HepG2 (cell line): ENCODE measurements around the gene MAPK8IP3. TPM values are rescaled to one million over a fixed set of nuclear protein-coding genes. Genes with fewer than 3 reads are reported as not detected.

Source experiments
- ATAC-seq: fragments of 200-7000 bp; cut with Tn5 transposase; 3 replicates; pipeline ENCODE4 v1.9.1; 2020; ENCODE audit warnings: mild to moderate bottlenecking, moderate library complexity
- BruUV-seq: library from RNA; stranded (reverse); fragments of 400-500 nt; replicated peaks from 2 replicates; lab custom pipeline; 2021; lab: Mats Ljungman, UMichigan
- CTCF ChIA-PET: fragments of 300-600 bp; formaldehyde crosslinking; extraction: SDS; loops from one replicate; lab custom pipeline; 2021; ENCODE audit warnings: low total read pairs, inconsistent platforms, low intra/inter-chr PET ratio; lab: Yijun Ruan, JAX
- POLR2A ChIA-PET: fragments of 350-600 bp; sonication (Branson Sonifier 250); formaldehyde crosslinking; loops from one replicate; lab custom pipeline; 2020; ENCODE audit warnings: antibody characterized with exemption, inconsistent platforms; lab: Yijun Ruan, JAX
- DNase-seq: peaks from one replicate; pipeline ENCODE4 v3.0.0-alpha.2; 2015; ENCODE audit warnings: low spot score
- FAIRE-seq: peaks from 3 replicates; lab custom pipeline; 2011; peaks lifted over from hg19 to GRCh38; lab: Jason Lieb, UNC
- H2AFZ ChIP-seq: one replicate; pipeline ENCODE4 v1.6.1; 2011; ENCODE audit warnings: low read length, inconsistent platforms
- H3K27ac ChIP-seq: fragments of 300-600 bp; 3 replicates; pipeline ENCODE4 v1.8.0; 2011; ENCODE audit warnings: mixed run types, mild to moderate bottlenecking, mixed read lengths, low read length, inconsistent platforms; ENCODE audit not compliant: insufficient read depth; ENCODE audit errors: extremely low read length
- H3K27me3 ChIP-seq, 2 experiments: fragments of 200-600 bp in 1 of 2; 2 replicates in 1 of 2; 3 replicates in 1 of 2; pipeline versions ENCODE4 v1.6.0 to v1.8.0; 2011; ENCODE audit warnings: low read length in 2 of 2, mild to moderate bottlenecking in 2 of 2, moderate library complexity in 2 of 2, inconsistent platforms in 1 of 2; ENCODE audit not compliant: insufficient read depth in 2 of 2, control insufficient read depth in 1 of 2
- H3K36me3 ChIP-seq, 2 experiments: fragments of 200-600 bp in 1 of 2; replicated peaks in 1 of 2; 2 replicates in 1 of 2; 3 replicates in 1 of 2; pipeline versions ENCODE4 v1.5.1 to v1.8.0; 2011; ENCODE audit warnings: low read length in 2 of 2, inconsistent platforms in 1 of 2; ENCODE audit not compliant: insufficient read depth in 2 of 2, control insufficient read depth in 1 of 2
- H3K4me1 ChIP-seq: 2 replicates; pipeline ENCODE4 v1.5.1; 2012; ENCODE audit warnings: low read length, inconsistent platforms; ENCODE audit not compliant: insufficient read depth
- H3K4me2 ChIP-seq: 2 replicates; pipeline ENCODE4 v1.6.0; 2011; ENCODE audit warnings: low read depth, low read length, inconsistent platforms
- H3K4me3 ChIP-seq, 3 experiments: fragments of 200-600 bp in 1 of 3; sonication (generic), shearing (Covaris generic) in 1 of 3; replicated peaks in 1 of 3; 2 replicates each; pipeline ENCODE4 v1.5.1; 2011 to 2016; ENCODE audit warnings: low read length in 3 of 3, inconsistent platforms in 2 of 3, low read depth in 2 of 3, mild to moderate bottlenecking in 2 of 3, control low read depth in 1 of 3, mixed read lengths in 1 of 3; ENCODE audit not compliant: insufficient read depth in 1 of 3
- H3K79me2 ChIP-seq: one replicate; pipeline ENCODE4 v1.6.1; 2011; ENCODE audit warnings: low read length, inconsistent platforms; ENCODE audit not compliant: insufficient read depth
- H3K9ac ChIP-seq: 2 replicates; pipeline ENCODE4 v1.6.0; 2011; ENCODE audit warnings: mild to moderate bottlenecking, low read depth, low read length, inconsistent platforms; ENCODE audit not compliant: insufficient read depth
- H3K9me3 ChIP-seq: 2 replicates; pipeline ENCODE4 v1.5.1; 2012; ENCODE audit warnings: mild to moderate bottlenecking, low read length
- H4K20me1 ChIP-seq: 2 replicates; pipeline ENCODE4 v1.6.0; 2011; ENCODE audit warnings: inconsistent platforms, mild to moderate bottlenecking, low read length, moderate library complexity; ENCODE audit not compliant: insufficient read depth
- MAFK ChIP-seq, 2 experiments: IDR thresholded peaks in 1 of 2; conservative IDR thresholded peaks in 1 of 2; 2 replicates each; pipeline ENCODE4 v1.6.1; 2011; ENCODE audit warnings: improper control_type of control experiment in 2 of 2, low read length in 2 of 2
- SRSF9 ChIP-seq: fragments of 200-400 bp; formaldehyde crosslinking; IDR thresholded peaks from 2 replicates; pipeline ENCODE4 v1.6.1; 2018; ENCODE audit warnings: borderline replicate concordance, mild to moderate bottlenecking, low read depth, low read length; ENCODE audit not compliant: insufficient read depth, poor library complexity, severe bottlenecking
- ZNF557 ChIP-seq: sonication (generic); formaldehyde crosslinking; IDR thresholded peaks from 2 replicates; pipeline ENCODE4 v1.4.0; 2020; ENCODE audit warnings: missing genetic modification reagents
- ZNF790 ChIP-seq: sonication (generic); formaldehyde crosslinking; IDR thresholded peaks from 2 replicates; pipeline ENCODE4 v1.8.0; 2022; ENCODE audit warnings: missing genetic modification reagents, mild to moderate bottlenecking, borderline replicate concordance
- ZNF816 ChIP-seq: sonication (generic); formaldehyde crosslinking; IDR thresholded peaks from 2 replicates; pipeline ENCODE4 v1.8.0; 2022; ENCODE audit warnings: missing genetic modification reagents, mild to moderate bottlenecking, borderline replicate concordance
- WGBS: methylation state at CpG from one replicate; pipeline ENCODE4 v1.1.6; 2017; ENCODE audit warnings: low lambda C conversion rate; 5-methylcytosine and 5-hydroxymethylcytosine counted together
- in situ Hi-C: cut with HindIII; loops from 2 replicates; pipeline ENCODE4 v1.10.0; 2017; ENCODE audit warnings: low pct_unique_long_range_greater_than_20kb; ENCODE audit not compliant: extremely low pct_ligation_motif_present
- intact Hi-C: fragments of 100-400 bp; cut with micrococcal nuclease; formaldehyde crosslinking; loops from one replicate; pipeline ENCODE4 v1.10.0; 2022; ENCODE audit not compliant: unreplicated experiment
- polyA plus RNA-seq, 8 experiments: library from polyadenylated mRNA; depleted of rRNA in 3 of 8; stranded (reverse) in 7 of 8; unstranded in 1 of 8; fragments of >200 nt; fragmentation: Illumina TruSeq in 4 of 8; extraction: Trizol in 4 of 8; gene quantifications; 2 replicates each; pipeline versions ENCODE4 v1.2.1 to v1.2.3, GENCODE V29; 2011 to 2016; ENCODE audit warnings: low read depth in 4 of 8, missing spikeins in 1 of 8, mixed read lengths in 1 of 8; ENCODE audit not compliant: insufficient read depth in 1 of 8
- total RNA-seq, 5 experiments: library from RNA; depleted of rRNA; stranded (reverse); fragments of >200 nt; fragmentation: Illumina TruSeq; extraction: Trizol; gene quantifications; 2 replicates each; pipeline ENCODE4 v1.2.3, GENCODE V29; 2016; ENCODE audit warnings: low read depth in 1 of 5
- TF ChIP-seq, protein P1 (sequence below): sonication (generic); formaldehyde crosslinking; IDR thresholded peaks from 2 replicates; pipeline ENCODE4 v1.8.1; 2023; ENCODE audit warnings: mild to moderate bottlenecking, missing genetic modification reagents, borderline replicate concordance
- TF ChIP-seq, protein P2 (sequence below): sonication (generic); formaldehyde crosslinking; IDR thresholded peaks from 2 replicates; pipeline ENCODE4 v1.5.0; 2020; ENCODE audit warnings: mild to moderate bottlenecking, missing genetic modification reagents, borderline replicate concordance
- TF ChIP-seq, protein P3 (sequence below): sonication (generic); formaldehyde crosslinking; IDR thresholded peaks from 2 replicates; pipeline ENCODE4 v1.4.0; 2020; ENCODE audit warnings: missing genetic modification reagents, borderline replicate concordance

MAPK8IP3 gene
- total and polyA plus RNA-seq, 2 of the 13 experiments (the other 11 are each of a cell fraction or from before 2014, with no cell fraction given) = 25.1 to 41.7 TPM

DNA sequence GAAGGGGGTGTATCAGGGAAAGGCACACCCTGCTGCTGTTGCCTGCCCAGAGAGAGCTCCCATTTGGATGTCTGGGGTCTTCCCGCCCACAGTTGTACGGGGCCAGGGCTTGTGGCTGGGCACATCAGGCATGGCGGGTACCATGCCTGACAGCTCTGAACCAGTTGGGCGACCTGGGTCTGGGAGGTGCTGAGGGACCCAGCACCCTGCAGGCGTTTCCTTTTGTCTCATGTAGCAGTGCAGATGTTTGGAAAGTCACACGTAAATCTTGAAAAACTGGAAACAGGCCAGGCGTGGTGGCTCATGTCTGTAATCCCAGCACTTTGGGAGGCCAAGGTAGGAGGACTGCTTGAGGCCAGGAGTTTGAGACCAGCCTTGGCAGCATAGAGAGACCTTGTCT is 36.3 kb upstream of the MAPK8IP3 start:
- no peaks in the 10 kb centered on the region for H3K27me3 ChIP-seq
- no peak overlapping the region for H3K4me3 ChIP-seq
- no peaks in the 10 kb centered on the region for H3K4me1 ChIP-seq
- DNase-seq (no peak), FAIRE-seq (no peak), ATAC-seq (no peak)
- ChIA-PET POLR2A (no interaction called here), CTCF (no interaction called here)
- H3K36me3 ChIP-seq = peaks cover 34 to 96% of the 10 kb centered on the region in 2 experiments
- intact Hi-C loops (no loop called here), in situ Hi-C loops (no loop called here)
- no peak overlapping the region for H3K4me2 ChIP-seq
- no peak overlapping the region for H2AFZ ChIP-seq
- WGBS = 100% methylated on average over 5 of the region's 7 CpGs
- BruUV-seq = no TSS peak
- H3K9ac ChIP-seq = no peak overlapping the region
- no peaks in the 10 kb centered on the region for H3K79me2 ChIP-seq
- no peaks in the 10 kb centered on the region for H3K9me3 ChIP-seq
- no peak overlapping the region for H3K27ac ChIP-seq
- no peaks in the 10 kb centered on the region for H4K20me1 ChIP-seq
- TF ChIP-seq, protein P1, sequence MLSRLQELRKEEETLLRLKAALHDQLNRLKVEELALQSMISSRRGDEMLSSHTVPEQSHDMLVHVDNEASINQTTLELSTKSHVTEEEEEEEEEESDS (CRISPR knock-in tag) = no peak
- TF ChIP-seq ZNF816 (CRISPR knock-in tag) = no peak
- TF ChIP-seq ZNF790 = no peak
- TF ChIP-seq, protein P2, sequence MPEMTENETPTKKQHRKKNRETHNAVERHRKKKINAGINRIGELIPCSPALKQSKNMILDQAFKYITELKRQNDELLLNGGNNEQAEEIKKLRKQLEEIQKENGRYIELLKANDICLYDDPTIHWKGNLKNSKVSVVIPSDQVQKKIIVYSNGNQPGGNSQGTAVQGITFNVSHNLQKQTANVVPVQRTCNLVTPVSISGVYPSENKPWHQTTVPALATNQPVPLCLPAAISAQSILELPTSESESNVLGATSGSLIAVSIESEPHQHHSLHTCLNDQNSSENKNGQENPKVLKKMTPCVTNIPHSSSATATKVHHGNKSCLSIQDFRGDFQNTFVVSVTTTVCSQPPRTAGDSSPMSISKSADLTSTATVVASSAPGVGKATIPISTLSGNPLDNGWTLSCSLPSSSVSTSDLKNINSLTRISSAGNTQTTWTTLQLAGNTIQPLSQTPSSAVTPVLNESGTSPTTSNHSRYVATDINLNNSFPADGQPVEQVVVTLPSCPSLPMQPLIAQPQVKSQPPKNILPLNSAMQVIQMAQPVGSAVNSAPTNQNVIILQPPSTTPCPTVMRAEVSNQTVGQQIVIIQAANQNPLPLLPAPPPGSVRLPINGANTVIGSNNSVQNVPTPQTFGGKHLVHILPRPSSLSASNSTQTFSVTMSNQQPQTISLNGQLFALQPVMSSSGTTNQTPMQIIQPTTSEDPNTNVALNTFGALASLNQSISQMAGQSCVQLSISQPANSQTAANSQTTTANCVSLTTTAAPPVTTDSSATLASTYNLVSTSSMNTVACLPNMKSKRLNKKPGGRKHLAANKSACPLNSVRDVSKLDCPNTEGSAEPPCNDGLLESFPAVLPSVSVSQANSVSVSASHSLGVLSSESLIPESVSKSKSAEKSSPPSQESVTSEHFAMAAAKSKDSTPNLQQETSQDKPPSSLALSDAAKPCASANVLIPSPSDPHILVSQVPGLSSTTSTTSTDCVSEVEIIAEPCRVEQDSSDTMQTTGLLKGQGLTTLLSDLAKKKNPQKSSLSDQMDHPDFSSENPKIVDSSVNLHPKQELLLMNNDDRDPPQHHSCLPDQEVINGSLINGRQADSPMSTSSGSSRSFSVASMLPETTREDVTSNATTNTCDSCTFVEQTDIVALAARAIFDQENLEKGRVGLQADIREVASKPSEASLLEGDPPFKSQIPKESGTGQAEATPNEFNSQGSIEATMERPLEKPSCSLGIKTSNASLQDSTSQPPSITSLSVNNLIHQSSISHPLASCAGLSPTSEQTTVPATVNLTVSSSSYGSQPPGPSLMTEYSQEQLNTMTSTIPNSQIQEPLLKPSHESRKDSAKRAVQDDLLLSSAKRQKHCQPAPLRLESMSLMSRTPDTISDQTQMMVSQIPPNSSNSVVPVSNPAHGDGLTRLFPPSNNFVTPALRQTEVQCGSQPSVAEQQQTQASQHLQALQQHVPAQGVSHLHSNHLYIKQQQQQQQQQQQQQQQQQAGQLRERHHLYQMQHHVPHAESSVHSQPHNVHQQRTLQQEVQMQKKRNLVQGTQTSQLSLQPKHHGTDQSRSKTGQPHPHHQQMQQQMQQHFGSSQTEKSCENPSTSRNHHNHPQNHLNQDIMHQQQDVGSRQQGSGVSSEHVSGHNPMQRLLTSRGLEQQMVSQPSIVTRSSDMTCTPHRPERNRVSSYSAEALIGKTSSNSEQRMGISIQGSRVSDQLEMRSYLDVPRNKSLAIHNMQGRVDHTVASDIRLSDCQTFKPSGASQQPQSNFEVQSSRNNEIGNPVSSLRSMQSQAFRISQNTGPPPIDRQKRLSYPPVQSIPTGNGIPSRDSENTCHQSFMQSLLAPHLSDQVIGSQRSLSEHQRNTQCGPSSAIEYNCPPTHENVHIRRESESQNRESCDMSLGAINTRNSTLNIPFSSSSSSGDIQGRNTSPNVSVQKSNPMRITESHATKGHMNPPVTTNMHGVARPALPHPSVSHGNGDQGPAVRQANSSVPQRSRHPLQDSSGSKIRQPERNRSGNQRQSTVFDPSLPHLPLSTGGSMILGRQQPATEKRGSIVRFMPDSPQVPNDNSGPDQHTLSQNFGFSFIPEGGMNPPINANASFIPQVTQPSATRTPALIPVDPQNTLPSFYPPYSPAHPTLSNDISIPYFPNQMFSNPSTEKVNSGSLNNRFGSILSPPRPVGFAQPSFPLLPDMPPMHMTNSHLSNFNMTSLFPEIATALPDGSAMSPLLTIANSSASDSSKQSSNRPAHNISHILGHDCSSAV (CRISPR knock-in tag) = no peak
- no peak for TF ChIP-seq MAFK (conservative IDR thresholded peaks at IDR 0.05 in 1 of 2, IDR thresholded peaks at IDR 0.05 in 1 of 2; ENCODE audit: low read length in 2 of 2)
- no peak for TF ChIP-seq SRSF9
- TF ChIP-seq, protein P3, sequence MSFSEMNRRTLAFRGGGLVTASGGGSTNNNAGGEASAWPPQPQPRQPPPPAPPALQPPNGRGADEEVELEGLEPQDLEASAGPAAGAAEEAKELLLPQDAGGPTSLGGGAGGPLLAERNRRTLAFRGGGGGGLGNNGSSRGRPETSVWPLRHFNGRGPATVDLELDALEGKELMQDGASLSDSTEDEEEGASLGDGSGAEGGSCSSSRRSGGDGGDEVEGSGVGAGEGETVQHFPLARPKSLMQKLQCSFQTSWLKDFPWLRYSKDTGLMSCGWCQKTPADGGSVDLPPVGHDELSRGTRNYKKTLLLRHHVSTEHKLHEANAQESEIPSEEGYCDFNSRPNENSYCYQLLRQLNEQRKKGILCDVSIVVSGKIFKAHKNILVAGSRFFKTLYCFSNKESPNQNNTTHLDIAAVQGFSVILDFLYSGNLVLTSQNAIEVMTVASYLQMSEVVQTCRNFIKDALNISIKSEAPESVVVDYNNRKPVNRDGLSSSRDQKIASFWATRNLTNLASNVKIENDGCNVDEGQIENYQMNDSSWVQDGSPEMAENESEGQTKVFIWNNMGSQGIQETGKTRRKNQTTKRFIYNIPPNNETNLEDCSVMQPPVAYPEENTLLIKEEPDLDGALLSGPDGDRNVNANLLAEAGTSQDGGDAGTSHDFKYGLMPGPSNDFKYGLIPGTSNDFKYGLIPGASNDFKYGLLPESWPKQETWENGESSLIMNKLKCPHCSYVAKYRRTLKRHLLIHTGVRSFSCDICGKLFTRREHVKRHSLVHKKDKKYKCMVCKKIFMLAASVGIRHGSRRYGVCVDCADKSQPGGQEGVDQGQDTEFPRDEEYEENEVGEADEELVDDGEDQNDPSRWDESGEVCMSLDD (CRISPR knock-in tag) = no peak
- TF ChIP-seq ZNF557 = no peak
